ENCODE results near the gene BPIFB6.

- TF ChIP-seq GATA3 (IDR thresholded peaks at IDR 0.05; ENCODE audit: borderline replicate concordance) (no peak), KDM1A (IDR thresholded peaks at IDR 0.05; ENCODE audit: low read depth) (no peak), KDM5A (IDR thresholded peaks at IDR 0.05) (no peak), SMC3 (IDR thresholded peaks at IDR 0.05) (no peak), EP300 (IDR thresholded peaks at IDR 0.05) (no peak), CHD2 (IDR thresholded peaks at IDR 0.05; ENCODE audit: low read length, partially characterized antibody) (no peak), MAFK (IDR thresholded peaks at IDR 0.05; ENCODE audit: partially characterized antibody) (no peak), ZFP36 (IDR thresholded peaks at IDR 0.05; ENCODE audit: borderline replicate concordance, partially characterized antibody) (no peak), HDAC2 (IDR thresholded peaks at IDR 0.05) (no peak), MAX (IDR thresholded peaks at IDR 0.05) (no peak)
- TF ChIP-seq, protein P1, sequence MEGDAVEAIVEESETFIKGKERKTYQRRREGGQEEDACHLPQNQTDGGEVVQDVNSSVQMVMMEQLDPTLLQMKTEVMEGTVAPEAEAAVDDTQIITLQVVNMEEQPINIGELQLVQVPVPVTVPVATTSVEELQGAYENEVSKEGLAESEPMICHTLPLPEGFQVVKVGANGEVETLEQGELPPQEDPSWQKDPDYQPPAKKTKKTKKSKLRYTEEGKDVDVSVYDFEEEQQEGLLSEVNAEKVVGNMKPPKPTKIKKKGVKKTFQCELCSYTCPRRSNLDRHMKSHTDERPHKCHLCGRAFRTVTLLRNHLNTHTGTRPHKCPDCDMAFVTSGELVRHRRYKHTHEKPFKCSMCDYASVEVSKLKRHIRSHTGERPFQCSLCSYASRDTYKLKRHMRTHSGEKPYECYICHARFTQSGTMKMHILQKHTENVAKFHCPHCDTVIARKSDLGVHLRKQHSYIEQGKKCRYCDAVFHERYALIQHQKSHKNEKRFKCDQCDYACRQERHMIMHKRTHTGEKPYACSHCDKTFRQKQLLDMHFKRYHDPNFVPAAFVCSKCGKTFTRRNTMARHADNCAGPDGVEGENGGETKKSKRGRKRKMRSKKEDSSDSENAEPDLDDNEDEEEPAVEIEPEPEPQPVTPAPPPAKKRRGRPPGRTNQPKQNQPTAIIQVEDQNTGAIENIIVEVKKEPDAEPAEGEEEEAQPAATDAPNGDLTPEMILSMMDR (IDR thresholded peaks at IDR 0.05): no peak
- TF ChIP-seq, protein P2, sequence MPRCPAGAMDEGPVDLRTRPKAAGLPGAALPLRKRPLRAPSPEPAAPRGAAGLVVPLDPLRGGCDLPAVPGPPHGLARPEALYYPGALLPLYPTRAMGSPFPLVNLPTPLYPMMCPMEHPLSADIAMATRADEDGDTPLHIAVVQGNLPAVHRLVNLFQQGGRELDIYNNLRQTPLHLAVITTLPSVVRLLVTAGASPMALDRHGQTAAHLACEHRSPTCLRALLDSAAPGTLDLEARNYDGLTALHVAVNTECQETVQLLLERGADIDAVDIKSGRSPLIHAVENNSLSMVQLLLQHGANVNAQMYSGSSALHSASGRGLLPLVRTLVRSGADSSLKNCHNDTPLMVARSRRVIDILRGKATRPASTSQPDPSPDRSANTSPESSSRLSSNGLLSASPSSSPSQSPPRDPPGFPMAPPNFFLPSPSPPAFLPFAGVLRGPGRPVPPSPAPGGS (IDR thresholded peaks at IDR 0.05): no peak
Measured at GRCh38 chr20:33054381-33054780, 22.9 kb downstream of the BPIFB6 start.

Data from A549 (cell line).